ENCODE measurements around the gene PRM1. TPM values are rescaled to one million over a fixed set of nuclear protein-coding genes. Genes with fewer than 3 reads are reported as not detected.

PRM1 gene
- total and polyA plus RNA-seq, 10 donors, result not detected

- no peak for DNase-seq
- Histone ChIP-seq H3K4me3 (no peak overlapping the region), H3K27me3 (replicated peaks in 1 of 7) (no peaks in the 10 kb centered on the region), H3K27ac (peak overlapping the region in 7 of 8 donors; percentile 13 to 87 (median 60)), H3K9me3 (no peaks in the 10 kb centered on the region), H3K36me3 (no peaks in the 10 kb centered on the region), H3K4me1 (peaks cover 10 to 63% (median 39%) of the 10 kb centered on the region in 6 donors)
- intact Hi-C loops (cut with DNase I; ENCODE audit: low total_unique reads), result no loop called here
- TF ChIP-seq POLR2AphosphoS5 (IDR thresholded peaks at IDR 0.05) (peak in 1 of 3 donors; percentile 37), POLR2A (IDR thresholded peaks at IDR 0.05) (no peak), CTCF (IDR thresholded peaks at IDR 0.05 in 8 of 11, conservative IDR thresholded peaks at IDR 0.05 in 3 of 11) (no peak)
- WGBS, 5 donors, result 70 to 80% (median 71%) methylated on average over 10 of the region's 10 CpGs
These were observed 49.7 kb downstream of the PRM1 start for GRCh38 chr16:11231367-11231970.

Small RNAs within 50 kb of the gene (microRNA-seq; reads per million reads assigned to microRNA genes)
- 0 reads per million in 3 donors for gene MIR548H2

Small RNAs within 50 kb of the gene (small RNA-seq; reads per million reads assigned to genes)
- gene MIR548H2 (0 reads per million in 4 donors), gene RF00019 (0 reads per million in 4 donors), gene RF00554 (0 reads per million in 4 donors)

Other genes starting within 250 kb of the PRM1 start
- 10 to 100 TPM in 6 of 7 donors, 1 to 10 TPM in 1; 7.7 to 50.8 (median 24.0) TPM for gene SOCS1, start 25.1 kb downstream of the PRM1 start, total RNA-seq
- gene SOCS1, start 25.1 kb downstream of the PRM1 start, polyA plus RNA-seq, result 10 to 100 TPM; 17.0 to 43.3 (median 19.6) TPM
- gene TNP2, start 12.0 kb downstream of the PRM1 start, total RNA-seq, result not detected
- gene TNP2, start 12.0 kb downstream of the PRM1 start, polyA plus RNA-seq, result not detected
- not detected for gene PRM3, start 7.7 kb downstream of the PRM1 start, total RNA-seq
- not detected for gene PRM3, start 7.7 kb downstream of the PRM1 start, polyA plus RNA-seq
- not detected for gene PRM2, start 4.8 kb downstream of the PRM1 start, total RNA-seq
- gene PRM2, start 4.8 kb downstream of the PRM1 start, polyA plus RNA-seq, result not detected
- gene RMI2, start 64.1 kb upstream of the PRM1 start, total RNA-seq, result 1 to 10 TPM; 2.4 to 5.7 (median 3.7) TPM
- 10 to 100 TPM in 1 of 3 donors, 1 to 10 TPM in 2; 4.4 to 23.6 (median 5.8) TPM for gene RMI2, start 64.1 kb upstream of the PRM1 start, polyA plus RNA-seq

All from spleen (tissue), 11 donors.